ENCODE results near the gene OXGR1.

Gene OXGR1

GRCh38 chr13:97015661-97016350 lies 21.5 kb upstream of the OXGR1 start:
- no peak overlapping the region for H3K27ac ChIP-seq
- TF ChIP-seq CTCF (conservative IDR thresholded peaks at IDR 0.05) = no peak

- no peak for TF ChIP-seq CTCF (conservative IDR thresholded peaks at IDR 0.05)
- H3K27ac ChIP-seq = no peak overlapping the region
Observed at GRCh38 chr13:97012251-97013048, 18.2 kb upstream of the OXGR1 start.

GRCh38 chr13:97011446-97012131 lies 17.3 kb upstream of the OXGR1 start:
- no peak for TF ChIP-seq CTCF (conservative IDR thresholded peaks at IDR 0.05)

GRCh38 chr13:97008643-97009042 lies 14.4 kb upstream of the OXGR1 start:
- no peak overlapping the region for H3K27ac ChIP-seq
- TF ChIP-seq CTCF (conservative IDR thresholded peaks at IDR 0.05) = no peak

More at GRCh38 chr13:97011446-97012131, 17.3 kb upstream of the OXGR1 start:
- no peak overlapping the region for H3K27ac ChIP-seq

GRCh38 chr13:97005625-97006262 lies 11.5 kb upstream of the OXGR1 start:
- no peak for TF ChIP-seq CTCF (conservative IDR thresholded peaks at IDR 0.05)
- H3K27ac ChIP-seq = no peak overlapping the region

- TF ChIP-seq CTCF (conservative IDR thresholded peaks at IDR 0.05) = no peak
- no peak overlapping the region for H3K27ac ChIP-seq
Observed at GRCh38 chr13:97004886-97005285, 10.6 kb upstream of the OXGR1 start.
